ENCODE data around the gene SMIM44.
A peak's percentile ranks its signal among the peaks of the same experiment; 100 is the strongest.
"Not testable (repeated sequence)": the region's sequence is repeated elsewhere in the genome, so short reads cannot be mapped to it uniquely, and the experiment has no call there.

SMIM44 gene

DNA sequence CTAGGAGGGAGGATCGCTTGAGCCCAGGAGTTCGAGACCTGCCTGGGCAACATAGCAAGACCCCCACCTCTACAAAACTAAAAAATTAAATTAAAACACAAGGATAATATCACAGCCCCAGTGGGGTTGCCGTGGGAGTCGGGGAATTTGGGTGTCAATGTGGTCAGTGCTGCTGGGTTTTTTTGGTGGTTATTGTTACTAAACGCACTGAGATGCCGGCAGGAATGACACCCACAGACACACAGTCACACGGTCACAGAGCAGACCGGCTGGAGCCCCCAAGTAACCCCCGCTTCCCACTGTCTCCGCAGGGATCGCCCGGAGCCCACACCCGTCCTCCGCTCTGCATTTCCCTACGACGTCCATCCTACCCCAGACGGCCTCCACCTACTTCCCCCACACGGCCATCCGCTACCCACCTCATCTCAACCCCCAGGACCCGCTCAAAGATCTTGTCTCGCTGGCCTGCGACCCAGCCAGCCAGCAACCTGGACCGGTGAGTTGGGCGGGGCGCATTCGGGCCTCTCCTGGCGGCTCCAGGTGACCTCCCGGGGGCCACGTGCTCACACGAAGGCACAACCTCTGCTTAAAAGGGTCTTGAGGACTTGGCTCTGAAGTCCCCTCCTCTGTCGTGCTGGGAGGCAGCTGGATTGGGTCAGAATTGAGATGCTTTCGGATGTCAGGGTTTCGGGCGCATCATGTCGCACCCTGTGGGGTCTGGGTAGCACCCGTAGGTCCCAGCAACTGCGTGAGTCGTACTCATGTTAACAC lies 30.9 kb downstream of the SMIM44 start:
- TF ChIP-seq, protein P1, sequence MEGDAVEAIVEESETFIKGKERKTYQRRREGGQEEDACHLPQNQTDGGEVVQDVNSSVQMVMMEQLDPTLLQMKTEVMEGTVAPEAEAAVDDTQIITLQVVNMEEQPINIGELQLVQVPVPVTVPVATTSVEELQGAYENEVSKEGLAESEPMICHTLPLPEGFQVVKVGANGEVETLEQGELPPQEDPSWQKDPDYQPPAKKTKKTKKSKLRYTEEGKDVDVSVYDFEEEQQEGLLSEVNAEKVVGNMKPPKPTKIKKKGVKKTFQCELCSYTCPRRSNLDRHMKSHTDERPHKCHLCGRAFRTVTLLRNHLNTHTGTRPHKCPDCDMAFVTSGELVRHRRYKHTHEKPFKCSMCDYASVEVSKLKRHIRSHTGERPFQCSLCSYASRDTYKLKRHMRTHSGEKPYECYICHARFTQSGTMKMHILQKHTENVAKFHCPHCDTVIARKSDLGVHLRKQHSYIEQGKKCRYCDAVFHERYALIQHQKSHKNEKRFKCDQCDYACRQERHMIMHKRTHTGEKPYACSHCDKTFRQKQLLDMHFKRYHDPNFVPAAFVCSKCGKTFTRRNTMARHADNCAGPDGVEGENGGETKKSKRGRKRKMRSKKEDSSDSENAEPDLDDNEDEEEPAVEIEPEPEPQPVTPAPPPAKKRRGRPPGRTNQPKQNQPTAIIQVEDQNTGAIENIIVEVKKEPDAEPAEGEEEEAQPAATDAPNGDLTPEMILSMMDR (IDR thresholded peaks at IDR 0.05) = no peak
- DNase-seq = no peak
- intact Hi-C loops (cut with DNase I; ENCODE audit: low total_unique reads) = no loop called here
- no peak overlapping the region for H3K4me3 ChIP-seq
- peaks cover 47 to 99% (median 84%) of the 10 kb centered on the region in 3 donors for H3K36me3 ChIP-seq
- H3K27ac ChIP-seq = peak overlapping the region; percentile 88 to 93
- H3K9me3 ChIP-seq = no peaks in the 10 kb centered on the region
- H3K27me3 ChIP-seq = no peaks in the 10 kb centered on the region
- H3K4me1 ChIP-seq = peaks cover 5 to 36% (median 23%) of the 10 kb centered on the region in 4 donors

- H3K36me3 ChIP-seq = peaks cover 44 to 96% (median 80%) of the 10 kb centered on the region in 3 donors
- no peaks in the 10 kb centered on the region for H3K9me3 ChIP-seq
- H3K27ac ChIP-seq = peak overlapping the region; percentile 88 to 93
- H3K4me3 ChIP-seq = no peak overlapping the region
- intact Hi-C loops (cut with DNase I; ENCODE audit: low total_unique reads) = no loop called here
- peaks cover 5 to 27% (median 16%) of the 10 kb centered on the region in 4 donors for H3K4me1 ChIP-seq
- DNase-seq = no peak
- TF ChIP-seq, protein P1 (IDR thresholded peaks at IDR 0.05) = no peak
- H3K27me3 ChIP-seq = no peaks in the 10 kb centered on the region
Measured at GRCh38 chr19:3451451-3451866, 31.8 kb downstream of the SMIM44 start.

- peaks cover 45 to 96% (median 80%) of the 10 kb centered on the region in 3 donors for H3K36me3 ChIP-seq
- H3K4me1 ChIP-seq = peaks cover 5 to 27% (median 15%) of the 10 kb centered on the region in 4 donors
- DNase-seq = peak; percentile 91 to 96
- intact Hi-C loops (cut with DNase I; ENCODE audit: low total_unique reads) = no loop called here
- H3K27ac ChIP-seq = peak overlapping the region; percentile 88 to 93
- TF ChIP-seq, protein P1 (IDR thresholded peaks at IDR 0.05) = no peak
- H3K4me3 ChIP-seq = no peak overlapping the region
- H3K9me3 ChIP-seq = no peaks in the 10 kb centered on the region
- no peaks in the 10 kb centered on the region for H3K27me3 ChIP-seq
Measured at GRCh38 chr19:3450796-3451411, 32.3 kb downstream of the SMIM44 start.

DNA sequence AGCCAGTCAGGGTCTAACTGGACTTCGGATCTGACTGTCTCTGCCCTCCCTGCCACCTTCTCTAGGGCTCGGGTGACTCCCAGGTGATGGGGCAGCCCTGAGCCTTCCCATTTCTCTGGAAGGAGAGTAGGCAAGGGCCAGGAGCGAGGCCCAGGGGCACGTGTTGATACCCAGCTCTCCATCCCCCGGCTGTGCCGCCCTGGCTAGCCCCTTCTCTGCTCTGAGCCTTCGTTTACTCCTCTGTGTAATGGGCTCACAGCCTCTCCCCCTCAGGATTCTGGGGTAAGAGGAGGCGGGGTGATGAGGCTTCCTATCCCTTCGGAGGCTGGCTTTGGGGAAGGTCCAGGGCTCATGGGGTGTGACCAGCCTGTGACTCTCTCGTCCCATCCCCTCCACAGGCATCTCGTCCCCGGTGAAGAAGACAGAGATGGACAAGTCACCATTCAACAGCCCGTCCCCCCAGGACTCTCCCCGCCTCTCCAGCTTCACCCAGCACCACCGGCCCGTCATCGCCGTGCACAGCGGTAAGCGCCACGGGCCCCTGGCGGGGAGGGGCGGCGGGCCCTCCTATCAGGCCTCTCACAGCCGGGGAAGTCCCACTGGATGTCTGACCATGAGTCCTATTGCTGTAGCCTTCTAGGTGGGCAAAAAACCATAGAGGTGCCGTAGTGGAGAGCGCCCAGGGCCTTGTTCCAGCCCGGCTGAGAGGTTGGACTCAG lies 34.5 kb downstream of the SMIM44 start:
- no peaks in the 10 kb centered on the region for H3K9me3 ChIP-seq
- intact Hi-C loops (cut with DNase I; ENCODE audit: low total_unique reads) = no loop called here
- H3K27ac ChIP-seq = peak overlapping the region; percentile 88 to 93
- peaks cover 37 to 95% (median 74%) of the 10 kb centered on the region in 3 donors for H3K36me3 ChIP-seq
- peaks cover 5 to 44% (median 33%) of the 10 kb centered on the region in 4 donors for H3K4me1 ChIP-seq
- no peaks in the 10 kb centered on the region for H3K27me3 ChIP-seq
- TF ChIP-seq, protein P1 (IDR thresholded peaks at IDR 0.05) = no peak
- no peak for DNase-seq
- H3K4me3 ChIP-seq = no peak overlapping the region

- intact Hi-C loops (cut with DNase I; ENCODE audit: low total_unique reads); H3K27me3 ChIP-seq; DNase-seq; H3K9me3 ChIP-seq; H3K4me3 ChIP-seq: not testable (repeated sequence)
- Histone ChIP-seq H3K27ac (peak overlapping the region in 1 of 2 donors; percentile 45), H3K36me3 (peaks cover 20 to 93% (median 64%) of the 10 kb centered on the region in 3 donors), H3K4me1 (peaks cover 5 to 51% (median 32%) of the 10 kb centered on the region in 4 donors)
Measured at GRCh38 chr19:3446657-3447056, 36.6 kb downstream of the SMIM44 start.

Data from tibial artery (tissue), 4 donors.